Mesodermal cell (in vitro differentiated cells): ENCODE data around the gene ZFYVE28.

Experiments used
- H3K27ac ChIP-seq: 2 replicates; pipeline ENCODE4 v1.7.0; 2013; ENCODE audit warnings: mild to moderate bottlenecking, low read depth, low read length, moderate library complexity; ENCODE audit not compliant: severe bottlenecking
- H3K36me3 ChIP-seq: 2 replicates; pipeline ENCODE4 v1.7.1; 2013; ENCODE audit warnings: mild to moderate bottlenecking, low read length, moderate library complexity; ENCODE audit not compliant: control insufficient read depth, insufficient read depth
- H3K4me1 ChIP-seq: one replicate; pipeline ENCODE4 v1.7.1; 2013; ENCODE audit warnings: mild to moderate bottlenecking, low read length; ENCODE audit not compliant: insufficient read depth, control insufficient read depth, poor library complexity, severe bottlenecking
- H3K4me3 ChIP-seq: 2 replicates; pipeline ENCODE4 v1.7.0; 2013; ENCODE audit warnings: low read length, control low read depth, mild to moderate bottlenecking; ENCODE audit not compliant: insufficient read depth, poor library complexity, severe bottlenecking; ENCODE audit errors: extremely low read depth
- H3K9me3 ChIP-seq: 2 replicates; pipeline ENCODE4 v1.7.1; 2013; ENCODE audit warnings: mild to moderate bottlenecking, low read length, moderate library complexity; ENCODE audit not compliant: control insufficient read depth
- WGBS, 2 experiments: methylation state at CpG; one replicate each; pipeline ENCODE4 v1.1.5; 2013; ENCODE audit warnings: missing lambda C conversion rate in 2 of 2; ENCODE audit not compliant: insufficient coverage in 2 of 2; 5-methylcytosine and 5-hydroxymethylcytosine counted together

Gene ZFYVE28

GRCh38 chr4:2457481-2458295 is 39.2 kb upstream of the ZFYVE28 start:
- no peak overlapping the region for H3K4me3 ChIP-seq
- H3K36me3 ChIP-seq = no peaks in the 10 kb centered on the region
- no peak overlapping the region for H3K27ac ChIP-seq
- no peaks in the 10 kb centered on the region for H3K4me1 ChIP-seq
- H3K9me3 ChIP-seq = no peaks in the 10 kb centered on the region
- 86 to 91% methylated on average over 20 to 21 of the region's 24 CpGs for WGBS, 2 experiments

GRCh38 chr4:2451821-2452785 is 33.7 kb upstream of the ZFYVE28 start:
- 86 to 91% methylated on average over 13 to 25 of the region's 25 CpGs for WGBS, 2 experiments
- Histone ChIP-seq H3K4me3 (no peak overlapping the region), H3K9me3 (peaks cover under 1% of the 10 kb centered on the region), H3K27ac (no peak overlapping the region), H3K4me1 (no peaks in the 10 kb centered on the region), H3K36me3 (no peaks in the 10 kb centered on the region)

- Histone ChIP-seq H3K4me1 (no peaks in the 10 kb centered on the region), H3K27ac (no peak overlapping the region), H3K36me3 (no peaks in the 10 kb centered on the region), H3K9me3 (peaks cover 6% of the 10 kb centered on the region), H3K4me3 (no peak overlapping the region)
- 89 to 94% methylated on average over 3 to 9 of the region's 10 CpGs for WGBS, 2 experiments
Measured at GRCh38 chr4:2451036-2451520, 32.6 kb upstream of the ZFYVE28 start.

GRCh38 chr4:2450394-2451035 is 32.1 kb upstream of the ZFYVE28 start:
- no peaks in the 10 kb centered on the region for H3K36me3 ChIP-seq
- H3K4me3 ChIP-seq = no peak overlapping the region
- no peak overlapping the region for H3K27ac ChIP-seq
- no peaks in the 10 kb centered on the region for H3K4me1 ChIP-seq
- H3K9me3 ChIP-seq = peaks cover 6% of the 10 kb centered on the region
- 87 to 93% methylated on average over 13 to 15 of the region's 16 CpGs for WGBS, 2 experiments

- 87 to 90% methylated on average over 25 to 27 of the region's 27 CpGs for WGBS, 2 experiments
- no peak overlapping the region for H3K4me3 ChIP-seq
- H3K9me3 ChIP-seq = peaks cover 6% of the 10 kb centered on the region
- no peaks in the 10 kb centered on the region for H3K4me1 ChIP-seq
- H3K36me3 ChIP-seq = no peaks in the 10 kb centered on the region
- no peak overlapping the region for H3K27ac ChIP-seq
Measured at GRCh38 chr4:2449511-2450392, 31.3 kb upstream of the ZFYVE28 start.

GRCh38 chr4:2449051-2449450 is 30.6 kb upstream of the ZFYVE28 start:
- 93 to 95% methylated on average over 7 to 11 of the region's 11 CpGs for WGBS, 2 experiments
- Histone ChIP-seq H3K36me3 (no peaks in the 10 kb centered on the region), H3K4me3 (no peak overlapping the region), H3K9me3 (peaks cover 6% of the 10 kb centered on the region), H3K4me1 (no peaks in the 10 kb centered on the region), H3K27ac (no peak overlapping the region)

- H3K4me1 ChIP-seq = no peaks in the 10 kb centered on the region
- H3K36me3 ChIP-seq = no peaks in the 10 kb centered on the region
- H3K27ac ChIP-seq = no peak overlapping the region
- H3K9me3 ChIP-seq = peaks cover 6% of the 10 kb centered on the region
- no peak overlapping the region for H3K4me3 ChIP-seq
- 83 to 93% methylated on average over 5 to 7 of the region's 7 CpGs for WGBS, 2 experiments
Measured at GRCh38 chr4:2448589-2448988, 30.1 kb upstream of the ZFYVE28 start.

GRCh38 chr4:2446656-2447564 is 28.5 kb upstream of the ZFYVE28 start:
- no peak overlapping the region for H3K27ac ChIP-seq
- H3K4me3 ChIP-seq = no peak overlapping the region
- H3K36me3 ChIP-seq = no peaks in the 10 kb centered on the region
- WGBS, 2 experiments = 81 to 82% methylated on average over 2 to 3 of the region's 3 CpGs
- no peaks in the 10 kb centered on the region for H3K4me1 ChIP-seq
- H3K9me3 ChIP-seq = peaks cover 6% of the 10 kb centered on the region

- Histone ChIP-seq H3K4me1 (no peaks in the 10 kb centered on the region), H3K27ac (no peak overlapping the region)
- 92 to 94% methylated on average over 2 to 4 of the region's 6 CpGs for WGBS, 2 experiments
Measured at GRCh38 chr4:2445571-2445970, 27.1 kb upstream of the ZFYVE28 start.

More at GRCh38 chr4:2445571-2445970, 27.1 kb upstream of the ZFYVE28 start:
- Histone ChIP-seq H3K36me3 (no peaks in the 10 kb centered on the region), H3K4me3 (no peak overlapping the region), H3K9me3 (peaks cover 6% of the 10 kb centered on the region)
